Occipital lobe (tissue), 2 donors: ENCODE measurements around the gene SHISAL1. TPM values are rescaled to one million over a fixed set of nuclear protein-coding genes. Genes with fewer than 3 reads are reported as not detected.
"Not testable (repeated sequence)": the region's sequence is repeated elsewhere in the genome, so short reads cannot be mapped to it uniquely, and the experiment has no call there.

Source experiments
- DNase-seq: peaks from one replicate; lab custom pipeline; 2025; lab: John Stamatoyannopoulos, UW
- total RNA-seq: library from RNA; depleted of rRNA; stranded (reverse); fragments of >200 nt; gene quantifications from one replicate; pipeline ENCODE4 v1.2.3, GENCODE V29; 2014

The SHISAL1 gene
- total RNA-seq, 1 donor from 2014 or later: 13.9 TPM

DNA sequence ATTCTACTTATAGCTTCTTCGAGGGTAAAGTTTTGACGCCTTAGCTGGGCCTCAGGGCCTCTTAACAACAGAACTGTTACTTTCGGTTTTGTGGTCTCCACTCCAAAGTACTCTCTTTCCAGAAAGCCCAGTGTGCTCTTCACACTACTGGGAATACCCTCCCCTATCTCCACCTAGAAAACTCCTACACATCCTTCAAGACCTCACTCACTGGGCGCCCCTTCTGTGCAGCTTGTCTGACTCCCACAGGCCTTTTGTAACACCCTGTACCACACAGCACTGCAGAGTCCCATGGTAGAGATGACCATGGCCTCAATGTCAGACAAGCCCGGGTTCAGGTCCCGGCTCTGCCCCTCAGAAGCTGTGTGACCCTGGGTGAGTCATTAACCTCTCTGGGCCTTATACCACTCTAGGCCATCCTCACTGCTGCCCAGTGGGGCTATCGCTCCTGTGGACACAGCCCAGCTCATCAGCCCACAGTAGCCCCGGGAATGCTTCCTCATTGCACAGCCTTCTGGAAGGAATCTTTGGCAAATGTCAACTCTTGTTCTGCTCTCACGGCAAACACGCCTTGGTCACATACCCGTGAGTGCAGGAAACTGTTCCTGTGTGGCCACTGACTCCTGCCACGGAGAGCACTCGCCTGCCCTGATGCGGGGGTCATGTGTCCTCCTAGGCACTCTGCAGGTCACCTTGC is 51.4 kb downstream of the SHISAL1 start:
- DNase-seq: no peak

DNA sequence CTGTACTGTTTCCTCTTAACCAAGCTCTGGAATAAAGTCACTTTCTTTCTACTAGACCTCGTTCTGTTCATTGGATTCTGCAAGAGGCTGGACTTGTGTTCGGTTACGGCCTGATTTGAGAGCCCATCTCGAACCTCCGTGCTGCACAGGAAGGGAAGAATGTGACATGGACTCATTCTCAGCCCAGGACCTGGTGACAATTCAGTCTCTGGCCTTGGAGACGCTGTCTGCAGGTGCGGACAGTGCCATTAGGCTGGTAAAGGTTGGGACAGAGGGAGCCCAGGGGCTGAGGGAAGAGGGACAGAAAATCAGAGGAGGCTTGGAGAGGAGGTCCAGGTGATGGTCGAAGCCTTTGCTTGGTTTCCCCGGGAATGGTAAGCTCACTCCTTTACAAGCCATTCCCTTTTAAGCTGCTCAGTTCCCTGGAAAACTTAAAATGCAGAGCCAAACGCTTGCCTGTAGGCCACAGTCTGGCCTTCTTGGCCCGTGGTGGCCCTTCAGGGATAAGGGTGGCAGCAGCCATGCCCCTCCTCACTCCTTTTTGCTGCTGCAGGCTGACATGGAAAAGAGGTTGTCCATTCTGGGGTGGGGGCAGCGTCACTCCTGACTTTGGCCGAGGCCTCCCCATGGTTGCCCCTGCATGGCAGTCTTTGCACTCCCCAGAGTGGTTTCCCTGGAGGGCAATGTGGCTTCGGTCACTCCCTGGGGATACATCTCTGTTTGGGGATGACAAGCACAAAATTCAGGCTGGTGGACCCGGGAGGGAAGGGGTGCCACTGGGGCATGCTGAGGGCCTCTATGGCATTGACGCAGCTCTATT is 52.3 kb downstream of the SHISAL1 start:
- DNase-seq: no peak

DNA sequence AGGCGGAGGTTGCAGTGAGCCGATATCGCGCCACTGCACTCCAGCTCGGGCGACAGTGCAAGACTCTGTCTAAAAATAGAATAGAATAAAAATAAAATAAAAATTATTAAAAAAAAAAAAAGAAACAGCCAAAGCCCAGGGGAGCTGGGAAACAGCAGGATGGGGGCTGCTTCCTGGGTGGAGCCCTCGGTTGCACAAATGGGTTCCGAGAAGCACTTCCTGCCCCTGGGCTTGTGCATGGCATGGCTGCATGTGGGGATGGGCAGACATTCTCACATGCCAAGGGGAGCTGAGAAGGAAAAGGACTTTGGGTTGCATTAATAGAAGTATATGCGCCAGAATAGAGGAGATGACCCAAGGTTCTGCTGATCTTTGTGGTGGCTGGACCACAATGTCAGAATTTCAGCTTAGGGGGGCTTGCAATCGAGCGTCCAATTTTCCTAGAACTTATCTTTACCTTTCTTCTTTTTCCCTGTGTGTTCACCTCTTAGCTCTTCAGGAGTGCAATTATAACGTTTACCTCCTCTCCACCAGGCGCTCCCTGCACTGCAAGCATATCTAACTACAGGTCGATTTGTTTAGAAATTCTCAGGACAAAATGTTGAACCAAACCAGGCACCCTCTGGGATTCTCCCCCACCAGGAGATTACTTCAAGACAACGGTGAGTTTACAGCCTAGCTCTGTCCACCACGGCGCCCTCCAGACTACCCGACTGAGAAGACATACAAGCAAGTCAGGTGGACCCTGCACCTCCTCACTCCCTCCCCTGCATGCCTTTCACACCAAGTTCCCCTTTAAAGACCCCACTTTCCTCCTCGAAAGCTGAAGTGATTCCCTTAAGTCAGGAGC is 53.2 kb downstream of the SHISAL1 start:
- DNase-seq: no peak

DNA sequence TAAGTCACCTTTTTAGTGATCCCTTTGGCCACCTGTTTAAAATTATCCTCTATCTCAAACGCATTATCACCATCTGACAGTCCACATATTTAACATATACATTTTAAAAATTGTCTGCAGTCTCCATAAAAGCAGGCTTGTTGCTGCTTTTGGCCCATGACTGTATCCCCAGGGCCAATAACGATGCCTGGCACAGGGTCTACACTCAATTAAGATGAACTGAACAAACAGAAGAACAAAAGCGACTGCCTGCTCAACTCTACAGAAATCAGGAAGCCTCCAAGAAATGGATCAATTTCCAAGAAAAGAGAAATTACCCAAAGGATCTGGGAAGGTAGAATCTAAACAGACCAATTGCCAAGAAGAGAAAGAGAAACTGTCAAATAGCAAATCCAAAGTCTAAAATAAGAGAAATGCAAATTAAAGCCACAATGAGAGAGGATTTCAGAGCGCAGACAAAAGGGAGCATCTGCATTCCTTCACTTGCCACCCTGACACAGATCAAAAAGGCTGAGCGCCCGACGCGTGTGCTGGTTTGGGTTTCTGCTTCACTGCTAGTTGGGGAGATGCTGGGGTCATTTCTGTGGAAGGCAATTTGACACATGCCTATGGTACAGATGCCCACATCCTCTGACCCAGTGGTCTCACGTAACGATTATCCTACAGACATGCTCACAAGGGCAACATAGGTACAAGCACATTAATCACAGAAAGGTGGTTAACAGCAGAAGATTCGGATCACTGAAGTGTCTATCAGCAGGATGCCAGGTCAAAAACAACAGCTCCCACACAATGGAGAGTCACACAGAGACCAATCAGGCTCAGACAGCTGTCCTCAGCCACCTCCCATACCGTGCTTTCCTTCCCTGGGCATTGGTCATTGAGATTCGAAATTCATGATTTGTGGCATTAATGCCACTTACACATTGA is 55.9 kb downstream of the SHISAL1 start:
- no peak for DNase-seq

DNA sequence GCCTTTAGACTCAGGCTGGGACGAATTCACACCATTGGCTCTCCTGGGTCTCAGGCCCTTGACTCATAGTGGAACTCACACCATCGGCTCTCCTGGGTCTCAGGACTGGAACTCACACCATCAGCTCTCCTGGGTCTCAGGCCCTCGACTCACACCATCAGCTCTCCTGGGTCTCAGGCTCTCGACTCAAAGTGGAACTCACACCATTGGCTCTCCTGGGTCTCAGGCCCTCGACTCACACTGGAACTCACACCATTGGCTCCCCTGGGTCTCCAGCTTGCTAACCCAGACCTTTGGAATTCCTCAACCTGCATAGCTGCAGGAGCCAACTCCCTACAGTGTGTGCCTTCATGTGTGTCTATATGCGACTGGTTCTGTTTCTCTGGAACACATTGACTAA is 56.7 kb downstream of the SHISAL1 start:
- DNase-seq: no peak

DNA sequence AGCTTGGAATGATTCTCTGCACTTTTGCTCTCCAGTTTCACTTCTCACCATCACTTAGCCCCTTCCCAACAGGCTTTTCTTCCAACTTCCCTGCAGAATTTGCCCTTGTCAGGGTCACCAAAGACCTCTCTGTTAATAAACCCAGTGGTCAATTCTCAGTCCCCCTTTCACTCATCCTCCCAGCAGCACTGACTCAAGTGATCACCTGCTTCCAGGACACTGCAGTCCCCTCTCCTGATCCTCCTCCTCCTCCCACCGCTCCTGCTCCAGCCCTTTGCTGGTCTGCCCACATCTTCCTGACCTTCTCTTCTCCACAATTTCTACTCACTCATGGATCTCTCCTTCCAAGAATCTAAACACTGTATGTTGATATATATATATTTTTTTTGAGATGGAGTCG is 57.9 kb downstream of the SHISAL1 start:
- DNase-seq: no peak

DNA sequence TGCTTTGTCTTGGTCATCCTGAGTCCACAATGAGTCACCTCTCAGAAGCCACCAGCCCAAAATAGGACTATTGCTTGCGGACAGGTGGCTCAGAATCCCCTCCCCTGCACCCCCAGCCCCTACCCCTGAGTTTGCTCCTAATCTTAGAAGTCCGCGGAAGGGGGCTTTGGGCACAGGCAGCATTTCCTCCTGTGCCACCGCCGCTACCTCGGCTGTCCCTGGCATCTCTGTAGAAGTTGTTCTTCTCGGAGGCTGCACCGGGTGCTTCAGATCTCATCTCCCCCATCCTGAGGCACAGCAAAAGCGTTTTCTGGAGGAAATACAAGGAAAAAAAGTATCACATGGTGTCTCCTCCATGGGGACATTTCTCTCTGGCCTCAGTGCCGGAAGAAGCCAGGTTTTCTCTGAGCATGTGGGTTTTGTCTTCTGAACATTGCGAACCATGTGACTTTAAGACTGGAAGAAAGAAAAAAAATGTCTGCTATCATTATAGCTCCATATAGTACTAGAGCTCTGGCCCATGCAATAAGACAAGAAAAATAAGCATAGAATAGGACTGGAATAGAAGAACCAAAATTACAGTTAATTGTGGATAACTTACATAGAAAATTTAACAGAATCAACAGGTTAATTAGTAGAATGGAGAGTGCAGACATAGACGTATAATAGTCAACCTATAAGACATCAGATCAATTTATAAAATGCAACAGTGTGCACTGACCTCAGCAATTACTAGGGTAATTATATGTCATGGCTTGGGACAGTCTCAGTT is 63.2 kb downstream of the SHISAL1 start:
- no peak for DNase-seq

DNA sequence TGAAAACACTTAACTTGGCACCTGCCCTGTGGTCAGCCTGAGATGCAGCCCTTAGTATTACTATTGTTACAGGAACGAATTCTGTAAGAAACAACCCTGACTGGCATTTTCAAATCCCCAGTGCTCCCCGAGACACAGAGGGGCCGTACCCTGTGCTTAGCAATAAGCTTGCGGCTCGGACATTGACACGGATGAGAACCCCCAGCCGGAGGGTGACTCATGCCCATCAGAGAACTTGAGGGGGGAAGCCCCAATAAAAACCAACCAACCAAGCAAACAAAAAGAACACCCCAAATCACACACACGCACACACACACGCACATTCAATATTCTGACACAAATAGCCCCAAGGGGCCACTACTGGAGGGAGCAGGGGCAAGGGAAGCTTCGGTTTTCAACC is 63.8 kb downstream of the SHISAL1 start:
- DNase-seq: no peak

DNA sequence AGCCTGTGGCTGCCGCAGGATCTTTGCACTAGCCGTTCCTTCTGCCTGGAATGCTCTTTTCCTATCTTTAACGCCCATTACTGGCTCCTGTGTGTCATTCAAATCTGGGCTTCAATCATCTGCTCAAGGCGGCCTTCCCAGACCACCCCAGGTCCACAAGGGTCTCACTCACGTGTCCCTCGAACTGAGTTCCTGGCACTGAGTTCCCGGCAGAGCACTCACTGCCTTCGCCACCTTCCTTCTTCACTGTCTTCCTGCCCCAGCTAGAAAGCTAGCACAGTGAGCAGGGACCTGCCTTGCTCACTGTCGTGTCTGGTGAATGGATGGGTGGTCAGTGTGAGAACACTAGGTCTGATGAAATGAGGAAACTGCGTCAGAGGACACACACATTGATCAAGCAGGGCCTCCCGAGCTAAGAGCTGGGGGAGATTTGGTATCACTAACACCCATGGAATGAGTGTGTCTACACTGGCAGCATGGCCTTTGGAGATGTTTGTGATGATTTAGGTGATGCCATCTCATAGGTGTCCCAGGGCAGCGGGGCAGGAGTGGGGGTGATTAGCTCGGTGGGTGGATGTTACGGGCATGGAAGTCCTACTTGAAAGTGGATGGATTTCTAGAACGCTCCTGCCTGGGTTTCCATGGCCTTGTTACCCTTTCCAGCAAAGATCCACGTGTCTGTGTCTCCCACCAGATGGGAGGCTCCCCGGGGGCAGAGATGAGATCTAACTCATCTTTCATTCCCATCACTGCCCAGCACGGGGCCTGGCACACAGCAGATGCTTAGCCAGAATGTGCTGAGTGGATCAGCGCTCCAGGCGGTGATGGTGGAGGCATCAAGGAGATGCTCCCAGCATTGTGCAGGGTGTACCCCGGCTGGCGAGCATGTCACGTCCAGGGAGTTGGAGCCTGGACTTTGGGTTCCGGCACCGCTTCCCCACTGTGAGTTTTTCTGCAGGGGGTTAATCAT is 64.5 kb downstream of the SHISAL1 start:
- DNase-seq: no peak

DNA sequence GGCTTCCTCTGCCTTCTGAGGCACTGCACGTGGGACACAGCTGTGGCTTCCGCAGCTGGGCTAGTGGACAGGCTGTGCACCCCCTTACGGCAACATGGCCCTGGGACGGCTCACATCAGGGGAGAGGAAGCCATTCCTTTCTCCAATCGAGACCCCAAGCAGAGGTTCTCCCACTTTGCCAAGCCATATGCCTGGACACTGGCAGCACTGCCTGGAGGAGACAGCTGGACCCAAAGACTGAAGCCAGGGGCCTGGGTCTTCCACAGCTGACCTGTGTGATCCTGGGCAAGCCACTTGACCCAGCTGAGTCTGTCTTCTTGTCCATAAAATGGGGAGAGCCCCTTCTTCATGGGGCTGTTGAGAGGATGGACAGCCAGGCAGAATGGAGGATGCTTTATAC is 65.4 kb downstream of the SHISAL1 start:
- no peak for DNase-seq

DNA sequence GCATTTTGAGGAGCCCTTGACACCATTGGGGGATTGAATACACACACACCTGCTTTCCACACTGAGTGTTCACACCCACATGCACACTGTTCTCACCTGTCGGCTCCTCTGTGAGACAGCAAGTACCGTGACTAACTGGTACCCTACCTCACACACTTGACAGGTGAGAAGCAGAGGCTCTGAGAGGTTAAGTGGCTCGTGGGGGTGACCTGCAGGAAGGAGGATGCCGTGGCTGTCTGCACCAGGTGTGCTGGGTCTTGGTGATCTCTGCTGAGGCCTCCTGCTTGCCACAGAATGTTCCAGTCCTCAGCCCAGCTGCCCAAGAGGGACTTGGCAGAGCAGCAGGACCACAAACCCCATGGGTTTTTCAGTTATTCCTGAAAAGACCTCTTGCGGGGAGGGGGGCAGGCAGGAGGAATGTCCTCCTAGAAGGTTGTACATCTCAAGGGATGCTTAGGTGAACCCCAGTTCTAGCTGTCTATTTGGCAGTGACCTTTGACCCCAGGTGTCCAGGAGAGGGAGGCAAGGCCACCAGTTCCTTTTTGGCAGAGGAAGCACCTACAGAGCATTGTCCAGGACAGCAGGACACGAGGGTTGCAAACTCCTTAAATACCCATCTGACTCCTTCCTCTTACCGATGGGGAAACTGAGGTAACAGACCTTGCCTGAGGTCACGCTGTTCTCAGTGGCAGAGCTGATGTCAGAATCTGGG is 66.0 kb downstream of the SHISAL1 start:
- DNase-seq: no peak

DNA sequence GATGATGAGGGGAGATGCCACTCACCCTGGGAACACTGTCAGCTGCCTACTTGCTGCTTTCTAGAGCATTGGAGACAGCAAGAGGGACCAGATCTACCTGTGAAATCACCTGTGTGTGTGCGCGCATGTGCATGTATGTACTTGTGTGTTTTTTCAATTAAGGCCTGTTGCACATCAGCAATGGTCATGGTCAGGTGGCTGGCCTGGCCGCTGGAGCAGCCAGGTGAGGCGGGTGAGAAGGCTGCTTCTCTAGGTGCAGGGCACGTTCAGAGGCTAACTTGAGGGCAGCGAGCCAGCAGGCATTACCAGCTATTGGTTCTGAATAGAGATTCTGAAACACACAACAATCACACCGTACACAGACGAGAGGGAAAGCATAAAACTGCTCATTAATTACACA is 66.9 kb downstream of the SHISAL1 start:
- DNase-seq: no peak

DNA sequence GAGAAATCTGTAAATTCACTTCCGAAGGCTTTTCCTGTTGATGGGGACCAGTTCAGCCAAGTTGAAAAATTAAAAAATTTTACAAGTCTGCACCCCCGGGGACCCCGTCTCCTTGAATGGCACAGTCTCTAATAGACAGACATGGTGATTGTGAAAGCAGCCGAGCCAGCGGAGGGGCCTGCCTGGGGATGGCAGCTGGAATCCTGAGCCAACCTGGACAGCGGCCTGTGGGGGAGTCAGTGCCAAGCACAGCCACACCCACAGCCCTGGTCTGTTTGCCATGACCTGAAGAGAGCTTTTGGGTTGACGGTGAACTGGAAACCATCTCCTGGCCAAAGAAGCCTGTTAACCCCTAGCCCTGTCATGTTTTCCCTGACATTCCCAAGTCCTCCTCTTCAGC is 67.3 kb downstream of the SHISAL1 start:
- DNase-seq: no peak

DNA sequence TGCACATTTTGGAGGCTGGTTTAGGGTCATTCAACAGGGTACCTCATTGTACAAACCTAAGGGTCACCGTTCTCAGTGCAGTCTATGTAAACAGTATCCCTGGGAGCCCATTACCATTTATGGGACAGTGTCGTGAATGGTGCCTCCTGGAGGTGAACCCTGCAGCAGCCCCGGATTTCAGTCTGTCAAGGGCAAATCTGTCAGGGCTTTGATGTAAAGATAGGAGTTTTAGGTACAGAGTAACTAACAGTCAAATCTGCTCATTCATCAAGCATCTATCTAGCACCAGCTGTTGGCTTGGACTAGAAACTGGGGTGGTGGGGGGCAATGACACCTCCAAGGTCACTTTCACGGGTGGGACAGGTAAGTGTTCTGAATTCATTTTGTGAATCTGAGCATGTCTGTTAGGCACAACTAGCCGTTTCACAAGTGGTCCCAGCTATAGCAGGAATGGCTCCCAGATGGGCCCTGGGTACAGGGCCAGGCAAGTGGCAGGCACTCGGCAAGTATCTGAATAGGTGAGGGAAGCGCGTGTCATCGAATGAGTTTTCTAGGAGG is 68.4 kb downstream of the SHISAL1 start:
- DNase-seq: no peak

DNA sequence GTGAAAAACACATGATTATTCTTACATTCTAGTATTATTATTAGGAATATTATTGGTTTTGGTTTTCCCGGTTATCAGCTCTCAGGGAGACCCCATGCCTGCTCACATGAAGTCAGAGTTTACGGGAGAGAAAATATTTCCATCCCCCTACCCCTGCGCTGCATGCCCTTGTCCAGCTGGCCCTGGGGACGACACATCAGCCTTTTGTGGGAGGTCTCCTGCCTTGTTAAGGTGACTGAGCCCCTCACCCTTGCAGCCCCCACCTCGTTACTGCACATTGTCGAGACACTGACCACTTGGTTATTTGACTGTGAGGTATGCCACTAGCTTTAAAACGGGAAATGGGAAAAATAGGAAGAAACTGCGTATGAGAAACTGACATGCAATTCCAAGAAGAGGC is 69.0 kb downstream of the SHISAL1 start:
- DNase-seq: no peak

DNA sequence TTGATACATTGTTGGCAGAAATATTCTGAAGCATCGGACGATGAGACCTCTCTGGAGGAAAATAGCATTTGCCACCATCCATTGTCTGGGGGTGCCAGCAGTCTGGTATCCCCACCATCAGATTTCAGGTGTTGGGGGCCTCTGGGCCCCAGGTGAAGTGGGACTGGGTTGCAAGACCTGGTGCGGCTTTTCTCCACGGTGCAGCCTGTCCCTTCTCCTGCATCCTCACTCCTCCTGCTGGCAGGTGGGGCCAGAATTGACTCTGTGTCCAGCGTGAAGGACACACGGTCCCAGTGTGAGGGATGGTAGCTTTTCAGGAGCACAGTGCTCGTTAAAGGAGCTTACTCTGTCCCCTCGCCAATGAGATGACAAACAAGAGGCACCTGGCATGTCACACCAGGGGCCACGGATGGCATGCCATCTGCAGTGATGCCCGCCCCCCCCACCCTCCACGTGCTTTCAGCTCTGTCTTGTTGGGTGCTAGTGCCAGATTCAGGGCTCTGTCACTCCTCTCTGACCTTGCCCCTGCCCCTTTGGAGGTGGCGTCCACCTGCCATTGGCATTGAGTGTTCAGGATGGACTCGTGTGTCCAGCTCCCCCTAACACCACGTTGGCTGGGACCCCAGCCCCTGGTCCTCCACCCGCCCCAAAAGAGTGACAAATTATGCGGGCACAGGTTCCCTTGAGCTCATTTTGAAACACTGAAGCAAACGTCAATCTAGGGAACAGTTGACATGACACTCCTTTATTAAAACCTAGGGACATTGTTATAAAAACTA is 69.6 kb downstream of the SHISAL1 start:
- DNase-seq: no peak

DNA sequence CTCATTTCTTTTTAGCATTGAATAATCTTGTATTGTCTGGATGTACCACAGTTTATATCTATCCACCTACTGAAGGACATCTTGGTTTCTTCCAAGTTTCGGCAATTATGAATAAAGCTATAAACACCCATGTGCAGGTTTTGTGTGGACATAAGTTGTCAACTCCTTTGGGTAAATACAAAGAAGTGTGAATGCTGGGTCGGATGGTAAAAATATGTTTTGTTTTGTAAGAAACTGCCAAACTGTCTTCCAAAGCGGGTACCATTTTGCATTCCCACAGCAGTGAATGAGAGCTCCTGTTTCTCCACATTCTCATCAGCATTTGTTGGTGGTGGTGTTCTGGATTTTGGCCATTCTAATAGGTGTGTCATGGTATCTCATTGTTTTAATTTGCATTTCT is 71.6 kb downstream of the SHISAL1 start:
- DNase-seq: not testable (repeated sequence)
